Activated naive CD8-positive, alpha-beta T cell treated with anti-CD3 and anti-CD28 coated beads for 36 hours (primary cell): ENCODE measurements around the gene AASDH. TPM values are rescaled to one million over a fixed set of nuclear protein-coding genes. Genes with fewer than 3 reads are reported as not detected.
"Not testable (repeated sequence)": the region's sequence is repeated elsewhere in the genome, so short reads cannot be mapped to it uniquely, and the experiment has no call there.

Experiments used
- DNase-seq: peaks from one replicate; pipeline ENCODE4 v3.0.0; 2021
- H3K27ac Mint-ChIP-seq: one replicate; pipeline ENCODE4 v1.8.0; 2022; ENCODE audit warnings: mild to moderate bottlenecking, moderate library complexity, mixed read lengths
- H3K27me3 Mint-ChIP-seq: one replicate; pipeline ENCODE4 v1.8.0; 2022; ENCODE audit warnings: mild to moderate bottlenecking, mixed read lengths
- H3K36me3 Mint-ChIP-seq: one replicate; pipeline ENCODE4 v1.8.0; 2021; ENCODE audit warnings: mild to moderate bottlenecking, mixed read lengths
- H3K4me1 Mint-ChIP-seq: one replicate; pipeline ENCODE4 v1.8.0; 2021; ENCODE audit warnings: mixed read lengths
- H3K4me3 Mint-ChIP-seq: one replicate; pipeline ENCODE4 v1.8.0; 2022; ENCODE audit warnings: mild to moderate bottlenecking, moderate library complexity, mixed read lengths
- H3K9me3 Mint-ChIP-seq: one replicate; pipeline ENCODE4 v1.8.0; 2022; ENCODE audit warnings: mixed read lengths
- total RNA-seq, 2 experiments: library from RNA; stranded (reverse); gene quantifications; one replicate each; pipeline ENCODE4 v1.2.3, GENCODE V29; 2021

AASDH gene
- total RNA-seq, 2 experiments from 2014 or later: 9.7 to 11.4 TPM

DNA sequence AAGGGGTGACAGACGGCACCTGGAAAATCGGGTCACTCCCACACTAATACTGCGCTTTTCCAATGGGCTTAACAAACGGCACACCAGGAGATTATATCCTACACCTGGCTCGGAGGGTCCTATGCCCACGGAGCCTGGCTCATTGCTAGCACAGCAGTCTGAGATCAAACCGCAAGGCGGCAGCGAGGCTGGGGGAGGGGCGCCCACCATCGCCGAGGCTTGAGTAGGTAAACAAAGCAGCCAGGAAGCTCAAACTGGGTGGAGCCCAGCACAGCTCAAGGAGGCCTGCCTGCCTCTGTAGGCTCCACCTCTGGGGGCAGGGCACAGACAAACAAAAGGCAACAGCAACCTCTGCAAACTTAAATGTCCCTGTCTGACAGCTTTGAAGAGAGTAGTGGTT, 24.3 kb downstream of the AASDH start:
- H3K36me3 Mint-ChIP-seq: peaks cover 39% of the 10 kb centered on the region
- not testable (repeated sequence) for DNase-seq, H3K9me3 Mint-ChIP-seq, H3K27ac Mint-ChIP-seq, H3K4me1 Mint-ChIP-seq, H3K27me3 Mint-ChIP-seq, H3K4me3 Mint-ChIP-seq

DNA sequence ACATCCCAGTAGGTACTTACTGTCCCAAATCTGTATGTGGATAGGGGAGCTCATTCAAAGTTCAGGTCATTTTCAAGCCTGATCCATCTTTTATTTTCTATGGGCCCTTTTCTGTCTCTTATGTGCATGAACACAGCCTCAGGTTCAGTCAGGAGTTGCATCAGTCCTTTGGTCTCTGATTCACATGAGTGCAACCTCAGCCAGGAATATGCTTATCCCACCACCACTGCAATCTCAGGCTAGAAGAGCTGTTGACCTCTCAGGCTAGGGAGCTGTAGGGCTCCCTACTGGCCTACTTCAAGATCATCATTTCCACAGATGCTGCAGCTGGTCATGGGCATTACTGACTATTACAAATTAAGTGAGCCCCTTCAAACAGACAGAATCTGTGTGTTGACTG, 27.2 kb downstream of the AASDH start:
- Mint-ChIP-seq H3K4me3 (no peak overlapping the region), H3K4me1 (no peaks in the 10 kb centered on the region), H3K27me3 (no peaks in the 10 kb centered on the region), H3K9me3 (peaks cover 6% of the 10 kb centered on the region), H3K27ac (no peak overlapping the region), H3K36me3 (peaks cover 27% of the 10 kb centered on the region)
- no peak for DNase-seq

DNA sequence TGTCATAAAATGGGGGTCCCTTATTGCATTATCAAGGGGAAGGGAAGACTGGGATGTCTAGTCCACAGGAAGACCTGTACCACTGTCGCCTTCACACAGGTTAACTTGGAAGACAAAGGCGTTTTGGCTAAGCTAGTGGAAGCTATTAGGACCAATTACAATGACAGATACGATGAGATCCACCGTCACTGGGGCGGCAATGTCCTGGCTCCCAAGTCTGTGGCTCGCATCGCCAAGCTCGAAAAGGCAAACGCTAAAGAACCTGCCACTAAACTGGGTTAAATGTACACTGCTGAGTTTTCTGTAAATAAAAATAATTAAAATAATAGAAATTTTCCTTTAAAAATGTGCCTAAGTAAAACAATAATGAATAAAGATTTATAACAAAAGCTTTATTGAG, 30.6 kb downstream of the AASDH start:
- H3K27ac Mint-ChIP-seq: no peak overlapping the region

DNA sequence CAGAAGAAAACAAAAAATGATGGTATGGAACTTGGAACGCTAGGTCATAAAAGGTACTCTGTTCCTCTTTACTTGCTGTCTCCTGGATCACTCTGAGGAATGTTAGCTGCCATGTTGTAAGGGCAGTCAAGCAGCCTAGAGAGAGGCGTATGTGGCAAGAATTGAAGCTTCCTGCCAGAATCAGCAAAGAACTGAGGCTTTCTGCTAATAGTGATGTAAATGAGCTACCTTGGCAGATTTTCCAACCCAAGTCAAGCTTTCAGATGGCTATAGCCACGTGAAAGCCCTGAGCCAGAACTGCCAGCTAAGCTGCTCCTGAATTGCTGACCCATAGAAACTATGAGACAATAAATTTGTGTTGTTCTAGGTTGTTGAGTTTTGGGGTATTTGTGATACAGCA, 38.7 kb downstream of the AASDH start:
- Mint-ChIP-seq H3K4me3 (no peak overlapping the region), H3K27ac (no peak overlapping the region), H3K36me3 (peaks cover 11% of the 10 kb centered on the region), H3K27me3 (no peaks in the 10 kb centered on the region), H3K9me3 (no peaks in the 10 kb centered on the region), H3K4me1 (peaks cover 11% of the 10 kb centered on the region)
- no peak for DNase-seq

More for the DNA sequence above, 30.6 kb downstream of the AASDH start:
- H3K36me3 Mint-ChIP-seq: peaks cover 4% of the 10 kb centered on the region
- H3K9me3 Mint-ChIP-seq: no peaks in the 10 kb centered on the region
- no peaks in the 10 kb centered on the region for H3K4me1 Mint-ChIP-seq
- H3K27me3 Mint-ChIP-seq: no peaks in the 10 kb centered on the region
- no peak overlapping the region for H3K4me3 Mint-ChIP-seq
- no peak for DNase-seq

DNA sequence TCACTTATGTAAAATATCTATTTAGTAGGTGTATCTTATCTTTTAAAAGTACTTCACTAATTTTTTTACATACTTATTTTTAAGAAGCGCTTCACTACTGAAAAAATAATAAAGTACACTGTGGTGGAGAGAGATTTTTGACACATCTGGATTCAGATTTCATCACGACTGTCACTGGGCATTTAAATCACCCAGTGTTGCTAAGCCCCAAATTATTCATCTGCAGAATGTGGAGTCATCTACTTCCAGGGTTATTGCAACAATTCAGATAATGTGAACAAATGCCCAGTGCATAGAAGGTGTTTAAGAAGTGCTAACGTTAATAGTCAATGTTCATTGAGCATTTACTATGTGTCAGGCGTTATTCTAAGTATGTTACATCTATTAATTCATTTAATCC, 41.8 kb downstream of the AASDH start:
- peaks cover 11% of the 10 kb centered on the region for H3K4me1 Mint-ChIP-seq
- no peak overlapping the region for H3K4me3 Mint-ChIP-seq

DNA sequence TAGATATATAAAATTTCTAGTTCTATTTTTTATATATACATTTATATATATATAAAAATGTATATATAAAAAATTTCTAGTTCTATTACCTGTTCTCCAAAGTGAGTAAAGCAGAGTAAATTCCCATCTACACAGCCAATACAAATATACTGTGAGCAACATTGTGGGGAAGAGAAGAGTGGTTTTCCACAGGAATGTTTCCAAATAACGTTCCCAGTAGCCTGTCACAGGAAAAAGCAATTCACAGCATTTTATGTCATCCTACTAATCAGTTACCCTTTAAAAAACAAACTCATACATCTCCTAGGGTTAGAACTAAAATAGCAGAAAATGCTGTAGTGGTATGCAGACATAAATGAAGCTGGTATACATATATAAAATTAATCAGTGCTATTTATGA, 44.5 kb downstream of the AASDH start:
- Mint-ChIP-seq H3K27me3 (no peaks in the 10 kb centered on the region), H3K9me3 (peaks cover 1% of the 10 kb centered on the region), H3K4me3 (no peak overlapping the region), H3K27ac (no peak overlapping the region), H3K4me1 (no peaks in the 10 kb centered on the region), H3K36me3 (peaks cover 7% of the 10 kb centered on the region)
- DNase-seq: no peak

More for the DNA sequence above, 41.8 kb downstream of the AASDH start:
- no peak for DNase-seq
- no peak overlapping the region for H3K27ac Mint-ChIP-seq
- no peaks in the 10 kb centered on the region for H3K27me3 Mint-ChIP-seq
- H3K9me3 Mint-ChIP-seq: no peaks in the 10 kb centered on the region
- peaks cover 13% of the 10 kb centered on the region for H3K36me3 Mint-ChIP-seq

DNA sequence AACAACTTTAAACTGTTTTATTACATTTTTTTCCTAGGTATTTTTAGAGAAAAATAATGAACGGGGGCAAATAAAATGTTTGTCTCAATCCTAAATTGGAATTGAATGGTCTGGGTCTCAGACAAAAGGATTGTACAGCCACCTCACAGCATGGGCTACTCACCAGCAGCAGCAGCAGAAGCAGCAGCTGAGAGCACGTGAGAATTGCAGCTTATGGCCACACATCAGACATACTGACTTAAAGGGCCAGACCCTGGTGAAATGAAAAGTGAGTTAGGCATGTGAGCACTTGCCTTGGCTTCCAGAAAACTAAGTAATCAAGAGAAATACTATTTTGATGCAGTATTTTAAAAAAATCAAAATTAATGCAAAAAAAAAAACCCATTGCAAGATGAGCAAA, 56.6 kb downstream of the AASDH start:
- no peaks in the 10 kb centered on the region for H3K4me1 Mint-ChIP-seq

DNA sequence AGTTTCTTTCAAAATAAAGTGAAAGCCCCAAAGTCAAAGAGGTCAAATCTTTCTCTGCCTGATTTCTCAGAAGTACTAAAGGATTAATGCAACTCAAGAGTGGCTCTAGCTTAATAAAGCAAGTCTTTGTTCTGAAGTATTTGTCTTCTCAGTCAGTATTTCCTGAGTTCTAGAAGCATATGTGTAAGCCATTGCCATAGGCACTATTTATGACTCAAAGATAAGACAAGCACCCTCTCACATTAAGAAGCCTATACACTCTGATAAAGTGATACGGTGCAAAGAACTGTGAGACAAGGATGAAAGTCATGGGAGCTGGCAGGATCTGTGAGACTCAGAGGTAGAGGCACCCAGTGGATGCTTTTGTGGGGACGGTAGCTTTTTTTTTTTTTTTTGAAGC, 60.9 kb downstream of the AASDH start:
- Mint-ChIP-seq H3K9me3 (peaks cover 1% of the 10 kb centered on the region), H3K27me3 (no peaks in the 10 kb centered on the region), H3K36me3 (no peaks in the 10 kb centered on the region), H3K4me3 (no peak overlapping the region), H3K27ac (no peak overlapping the region), H3K4me1 (peaks cover 3% of the 10 kb centered on the region)
- no peak for DNase-seq

More for the DNA sequence above, 56.6 kb downstream of the AASDH start:
- Mint-ChIP-seq H3K9me3 (peaks cover 7% of the 10 kb centered on the region), H3K27ac (no peak overlapping the region), H3K27me3 (no peaks in the 10 kb centered on the region), H3K4me3 (no peak overlapping the region), H3K36me3 (no peaks in the 10 kb centered on the region)
- no peak for DNase-seq

DNA sequence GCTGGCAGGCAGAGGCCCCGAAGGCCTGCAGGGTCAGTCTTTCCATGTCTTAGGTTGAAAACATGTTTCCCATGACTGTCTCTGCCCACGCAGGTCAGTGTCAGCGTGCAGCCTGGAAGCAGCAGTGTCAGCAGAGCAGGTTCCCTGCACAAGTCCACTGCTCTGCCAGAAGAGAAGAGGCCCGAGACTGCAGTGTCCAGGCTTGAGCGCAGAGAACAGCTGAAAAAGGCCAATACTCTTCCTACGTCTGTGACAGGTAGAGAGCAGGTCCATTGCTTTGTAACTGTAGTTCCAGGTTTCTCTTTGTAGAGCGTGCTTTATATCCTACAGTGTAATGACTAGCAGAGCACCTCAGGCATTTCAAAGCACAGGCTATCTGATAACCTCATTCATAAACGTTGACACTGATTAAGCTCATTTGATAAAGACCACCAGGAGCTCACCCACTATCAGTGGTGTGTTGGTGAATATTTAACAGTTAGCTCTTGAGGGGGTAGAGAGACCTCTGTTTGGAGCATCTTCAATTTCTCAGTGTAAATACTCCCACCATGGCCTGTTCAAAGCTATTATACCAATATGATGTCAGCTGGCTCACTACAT, 63.2 kb downstream of the AASDH start:
- DNase-seq: no peak
- Mint-ChIP-seq H3K9me3 (no peaks in the 10 kb centered on the region), H3K27ac (no peak overlapping the region), H3K36me3 (no peaks in the 10 kb centered on the region), H3K4me3 (no peak overlapping the region), H3K4me1 (peaks cover 3% of the 10 kb centered on the region), H3K27me3 (no peaks in the 10 kb centered on the region)

DNA sequence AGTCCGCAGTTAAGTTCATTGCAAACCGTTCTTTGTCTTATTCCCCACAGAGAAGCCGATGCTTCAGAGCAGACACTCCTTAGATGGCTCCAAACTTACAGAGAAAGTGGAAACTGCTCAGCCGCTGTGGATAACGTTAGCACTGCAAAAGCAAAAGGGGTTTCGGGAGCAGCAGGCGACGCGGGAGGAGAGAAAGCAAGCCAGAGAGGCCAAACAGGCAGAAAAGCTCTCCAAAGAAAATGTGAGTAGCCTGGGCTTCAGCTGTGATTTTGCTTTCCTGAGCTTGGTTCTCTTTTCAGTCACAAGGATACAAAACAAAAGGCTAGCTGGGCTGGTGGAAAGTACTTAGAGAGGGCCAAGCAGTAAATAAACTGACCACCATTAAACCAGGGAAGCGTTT, 64.0 kb downstream of the AASDH start:
- Mint-ChIP-seq H3K27ac (no peak overlapping the region), H3K4me1 (peaks cover 3% of the 10 kb centered on the region)

DNA sequence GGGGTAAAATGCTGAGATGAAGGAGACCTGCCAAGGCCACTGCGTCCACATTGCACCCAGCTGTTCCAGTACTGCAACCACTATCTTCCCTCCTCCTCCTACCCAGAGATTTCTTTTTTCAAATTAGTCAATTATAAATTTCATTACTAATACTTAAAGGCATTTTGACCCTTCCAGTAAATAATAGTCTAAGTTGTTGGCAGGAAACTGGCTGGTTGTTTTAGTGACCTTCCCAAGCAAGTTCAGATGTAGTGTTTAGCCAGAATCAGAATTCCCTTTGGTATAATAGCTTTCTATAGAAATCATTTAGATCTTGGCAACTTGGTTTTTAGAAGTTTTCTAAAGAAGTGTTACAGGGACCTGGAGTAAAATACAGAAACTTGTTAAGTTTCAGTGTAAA, 66.0 kb downstream of the AASDH start:
- Mint-ChIP-seq H3K27ac (no peak overlapping the region), H3K9me3 (no peaks in the 10 kb centered on the region), H3K4me3 (no peak overlapping the region), H3K27me3 (no peaks in the 10 kb centered on the region), H3K36me3 (no peaks in the 10 kb centered on the region), H3K4me1 (peaks cover 3% of the 10 kb centered on the region)
- no peak for DNase-seq

More for the DNA sequence above, 64.0 kb downstream of the AASDH start:
- H3K9me3 Mint-ChIP-seq: no peaks in the 10 kb centered on the region
- DNase-seq: no peak
- H3K36me3 Mint-ChIP-seq: no peaks in the 10 kb centered on the region
- no peaks in the 10 kb centered on the region for H3K27me3 Mint-ChIP-seq
- H3K4me3 Mint-ChIP-seq: no peak overlapping the region

DNA sequence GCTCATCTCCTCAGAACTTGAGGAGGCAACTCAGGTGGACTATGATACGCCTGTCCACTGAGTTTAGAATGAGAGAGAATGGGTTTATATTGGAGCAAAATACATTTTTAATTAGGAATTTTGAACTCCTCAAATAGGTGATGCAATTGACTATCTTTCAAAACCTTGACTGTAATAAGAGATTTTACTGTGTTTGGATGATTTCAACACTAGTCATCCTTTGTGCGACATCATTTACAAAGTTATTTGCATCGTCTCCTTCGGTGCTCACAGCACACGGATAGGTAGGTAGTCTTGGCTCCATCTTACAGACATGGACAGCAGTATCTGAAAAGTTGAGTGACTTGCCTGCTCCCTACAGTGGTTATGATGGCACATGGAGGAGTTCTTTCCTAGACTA, 67.0 kb downstream of the AASDH start:
- Mint-ChIP-seq H3K9me3 (no peaks in the 10 kb centered on the region), H3K4me3 (no peak overlapping the region), H3K4me1 (peaks cover 3% of the 10 kb centered on the region), H3K36me3 (no peaks in the 10 kb centered on the region), H3K27ac (no peak overlapping the region), H3K27me3 (no peaks in the 10 kb centered on the region)
- DNase-seq: no peak

DNA sequence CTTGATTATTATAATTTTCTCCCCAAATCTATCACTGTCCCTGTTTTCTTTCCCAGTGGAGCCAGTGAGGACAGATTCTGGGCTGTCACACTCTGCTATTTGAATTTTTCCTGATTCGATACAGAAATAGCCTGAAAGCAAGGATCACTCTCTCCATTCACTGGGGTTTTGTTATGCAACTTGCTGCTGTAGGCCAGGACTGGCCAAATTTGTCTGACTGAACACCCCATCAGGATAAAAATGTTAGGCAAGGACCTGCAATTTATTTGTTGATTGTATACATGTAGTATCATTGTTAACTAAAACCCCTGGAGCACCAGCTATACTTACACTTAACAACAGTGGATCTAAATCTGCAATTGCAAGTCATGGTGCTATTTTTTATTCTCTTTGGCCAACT, 68.7 kb downstream of the AASDH start:
- peaks cover 3% of the 10 kb centered on the region for H3K4me1 Mint-ChIP-seq
- no peaks in the 10 kb centered on the region for H3K9me3 Mint-ChIP-seq
- no peak for DNase-seq
- no peak overlapping the region for H3K27ac Mint-ChIP-seq
- no peaks in the 10 kb centered on the region for H3K36me3 Mint-ChIP-seq
- no peaks in the 10 kb centered on the region for H3K27me3 Mint-ChIP-seq
- no peak overlapping the region for H3K4me3 Mint-ChIP-seq

DNA sequence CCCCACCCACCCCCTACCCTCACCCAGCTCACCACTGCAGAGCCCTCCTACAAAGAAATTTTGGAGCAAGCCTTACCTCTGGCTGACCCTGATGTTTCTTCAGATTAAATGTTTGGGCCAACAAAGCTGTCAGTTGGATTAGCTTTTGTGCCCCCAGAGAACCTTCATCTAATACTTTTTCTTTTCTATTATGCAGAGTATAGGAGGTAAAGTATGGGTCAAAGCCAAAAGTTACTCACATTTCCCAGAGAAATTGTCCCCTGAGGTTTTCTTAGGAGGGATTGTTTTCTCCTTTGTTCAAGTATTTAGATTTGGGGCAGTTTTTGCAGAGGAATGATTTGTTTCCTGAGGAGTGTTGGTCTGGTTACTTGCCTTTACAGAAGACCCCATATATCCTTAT, 69.5 kb downstream of the AASDH start:
- Mint-ChIP-seq H3K4me1 (peaks cover 3% of the 10 kb centered on the region), H3K27me3 (no peaks in the 10 kb centered on the region), H3K4me3 (no peak overlapping the region), H3K9me3 (no peaks in the 10 kb centered on the region), H3K36me3 (no peaks in the 10 kb centered on the region), H3K27ac (no peak overlapping the region)
- DNase-seq: no peak

DNA sequence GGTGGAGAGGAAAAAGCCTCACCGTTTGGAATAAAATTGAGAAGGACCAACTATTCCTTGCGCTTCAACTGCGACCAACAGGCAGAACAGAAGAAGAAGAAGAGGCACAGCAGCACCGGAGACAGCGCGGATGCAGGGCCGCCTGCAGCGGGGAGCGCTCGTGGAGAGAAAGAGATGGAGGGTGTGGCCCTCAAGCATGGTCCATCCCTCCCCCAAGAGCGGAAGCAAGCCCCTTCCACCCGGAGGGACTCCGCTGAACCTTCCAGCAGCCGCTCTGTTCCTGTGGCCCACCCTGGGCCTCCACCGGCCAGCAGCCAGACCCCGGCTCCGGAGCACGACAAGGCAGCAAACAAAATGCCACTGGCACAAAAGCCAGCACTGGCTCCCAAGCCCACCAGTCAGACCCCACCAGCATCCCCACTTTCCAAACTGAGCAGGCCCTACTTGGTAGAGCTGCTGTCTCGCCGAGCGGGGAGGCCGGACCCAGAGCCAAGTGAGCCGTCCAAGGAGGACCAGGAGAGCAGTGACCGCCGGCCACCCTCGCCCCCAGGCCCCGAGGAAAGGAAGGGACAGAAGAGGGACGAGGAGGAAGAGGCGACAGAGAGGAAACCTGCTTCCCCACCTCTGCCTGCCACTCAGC, 71.2 kb downstream of the AASDH start:
- Mint-ChIP-seq H3K4me3 (no peak overlapping the region), H3K36me3 (no peaks in the 10 kb centered on the region), H3K27ac (no peak overlapping the region), H3K4me1 (no peaks in the 10 kb centered on the region), H3K9me3 (no peaks in the 10 kb centered on the region), H3K27me3 (no peaks in the 10 kb centered on the region)
- DNase-seq: no peak

DNA sequence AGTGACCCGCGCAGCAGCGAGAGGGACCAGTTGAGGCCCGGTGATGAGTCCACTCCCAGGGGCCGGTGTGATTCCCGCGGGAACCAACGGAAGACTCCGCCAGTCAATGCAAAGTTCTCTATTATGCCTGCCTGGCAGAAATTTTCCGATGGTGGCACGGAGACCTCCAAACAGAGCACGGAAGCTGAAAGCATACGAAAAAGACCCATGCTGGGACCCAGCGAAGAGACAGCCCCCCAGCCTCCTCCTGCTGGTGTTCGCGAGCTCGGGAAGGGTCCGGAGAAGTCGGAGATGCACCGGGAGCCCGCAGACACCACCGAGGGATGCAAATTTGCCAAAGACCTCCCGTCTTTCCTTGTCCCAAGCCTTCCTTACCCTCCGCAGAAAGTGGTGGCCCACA, 71.7 kb downstream of the AASDH start:
- Mint-ChIP-seq H3K4me3 (no peak overlapping the region), H3K4me1 (no peaks in the 10 kb centered on the region), H3K27me3 (no peaks in the 10 kb centered on the region), H3K27ac (no peak overlapping the region), H3K9me3 (no peaks in the 10 kb centered on the region), H3K36me3 (no peaks in the 10 kb centered on the region)
- DNase-seq: no peak
